ENCODE results near the gene NPAS2. TPM values are rescaled to one million over a fixed set of nuclear protein-coding genes. Genes with fewer than 3 reads are reported as not detected.

The NPAS2 gene
- total RNA-seq, 3 donors from 2014 or later (not counting 1 experiment from before 2014, with no cell fraction given), result not detected

DNA sequence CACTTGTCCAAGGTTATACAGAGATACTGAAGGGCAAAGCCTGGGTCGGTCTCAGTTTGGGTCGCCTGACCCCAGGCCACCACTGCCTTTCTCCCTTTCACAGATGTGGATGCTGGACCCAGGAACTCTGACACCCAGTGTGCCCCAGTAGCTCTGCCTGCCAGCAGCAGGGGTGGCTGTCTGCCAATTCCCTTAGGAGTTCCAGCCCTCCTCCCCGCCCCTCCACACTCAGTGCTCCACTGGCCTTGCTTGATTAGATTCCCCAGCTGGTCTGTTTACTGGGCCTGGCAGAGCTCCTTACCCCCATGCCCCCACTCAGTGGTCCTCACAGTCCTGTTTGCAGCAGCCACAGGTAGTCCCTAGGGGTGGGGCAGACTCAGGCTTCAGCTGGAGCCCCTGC lies 75.5 kb downstream of the NPAS2 start:
- no peaks in the 10 kb centered on the region for H3K9me3 Mint-ChIP-seq
- ATAC-seq, result no peak
- Histone ChIP-seq H3K4me1 (ENCODE audit: control insufficient read depth, insufficient read depth, low read length) (no peaks in the 10 kb centered on the region), H3K36me3 (ENCODE audit: control insufficient read depth, insufficient read depth, low read length) (no peaks in the 10 kb centered on the region), H3K27ac (ENCODE audit: low read length) (no peak overlapping the region), H3K9me3 (ENCODE audit: control insufficient read depth, insufficient read depth, low read length) (no peaks in the 10 kb centered on the region), H3K27me3 (ENCODE audit: control insufficient read depth, insufficient read depth, low read length) (no peaks in the 10 kb centered on the region), H3K4me3 (ENCODE audit: low read length) (no peak overlapping the region)
- 92% methylated on average over 3 of the region's 3 CpGs for WGBS (ENCODE audit: insufficient coverage)
- H3K4me1 Mint-ChIP-seq, result no peaks in the 10 kb centered on the region
- no peak overlapping the region for H3K4me3 Mint-ChIP-seq
- no peak for DNase-seq
- no peak overlapping the region for H3K27ac Mint-ChIP-seq
- TF ChIP-seq, protein P1, sequence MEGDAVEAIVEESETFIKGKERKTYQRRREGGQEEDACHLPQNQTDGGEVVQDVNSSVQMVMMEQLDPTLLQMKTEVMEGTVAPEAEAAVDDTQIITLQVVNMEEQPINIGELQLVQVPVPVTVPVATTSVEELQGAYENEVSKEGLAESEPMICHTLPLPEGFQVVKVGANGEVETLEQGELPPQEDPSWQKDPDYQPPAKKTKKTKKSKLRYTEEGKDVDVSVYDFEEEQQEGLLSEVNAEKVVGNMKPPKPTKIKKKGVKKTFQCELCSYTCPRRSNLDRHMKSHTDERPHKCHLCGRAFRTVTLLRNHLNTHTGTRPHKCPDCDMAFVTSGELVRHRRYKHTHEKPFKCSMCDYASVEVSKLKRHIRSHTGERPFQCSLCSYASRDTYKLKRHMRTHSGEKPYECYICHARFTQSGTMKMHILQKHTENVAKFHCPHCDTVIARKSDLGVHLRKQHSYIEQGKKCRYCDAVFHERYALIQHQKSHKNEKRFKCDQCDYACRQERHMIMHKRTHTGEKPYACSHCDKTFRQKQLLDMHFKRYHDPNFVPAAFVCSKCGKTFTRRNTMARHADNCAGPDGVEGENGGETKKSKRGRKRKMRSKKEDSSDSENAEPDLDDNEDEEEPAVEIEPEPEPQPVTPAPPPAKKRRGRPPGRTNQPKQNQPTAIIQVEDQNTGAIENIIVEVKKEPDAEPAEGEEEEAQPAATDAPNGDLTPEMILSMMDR (IDR thresholded peaks at IDR 0.05), result no peak
- intact Hi-C loops (cut with micrococcal nuclease), result no loop called here
- H3K36me3 Mint-ChIP-seq, result no peaks in the 10 kb centered on the region
- peaks cover 0 to 3% of the 10 kb centered on the region in 2 donors for H3K27me3 Mint-ChIP-seq (ENCODE audit: low read depth in 2 of 2)

DNA sequence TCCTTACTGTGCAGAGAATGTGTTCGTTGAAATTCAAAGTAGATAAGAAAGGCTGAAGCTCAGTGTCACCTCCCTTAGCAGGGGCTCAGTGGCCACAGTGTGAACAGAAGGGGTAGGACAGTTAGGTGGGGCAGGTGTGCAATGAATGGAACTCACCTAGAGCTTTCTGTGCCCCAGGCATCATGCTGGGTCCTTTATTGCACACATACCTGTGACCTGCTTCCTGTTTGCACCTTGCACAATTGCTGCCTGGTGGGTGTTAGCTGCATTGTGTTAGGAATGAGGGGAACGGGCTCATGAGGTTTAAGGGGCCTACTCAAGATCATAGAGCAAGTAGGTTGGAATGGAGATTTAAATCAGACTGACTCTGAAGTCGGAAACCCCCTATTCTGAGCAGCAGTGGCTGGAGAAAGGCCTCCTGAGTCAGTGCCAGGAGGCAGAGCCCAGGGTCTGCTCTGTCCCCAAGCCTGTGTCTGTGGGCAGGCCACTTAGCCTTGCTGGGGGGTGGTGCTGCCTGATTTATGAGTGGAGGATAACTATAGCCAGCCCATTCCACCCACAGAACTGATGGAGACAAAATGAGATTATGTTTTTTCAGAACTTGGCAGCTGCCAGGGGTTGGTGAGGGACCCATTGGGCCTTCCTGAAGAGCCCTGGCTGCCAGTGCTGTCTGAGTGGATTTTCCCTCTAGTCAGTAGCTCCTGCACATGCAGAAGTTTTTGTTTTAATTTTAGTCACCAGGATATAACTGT lies 76.2 kb downstream of the NPAS2 start:
- no peaks in the 10 kb centered on the region for H3K36me3 Mint-ChIP-seq
- peaks cover 4 to 5% of the 10 kb centered on the region in 2 donors for H3K27me3 Mint-ChIP-seq (ENCODE audit: low read depth in 2 of 2)
- no peaks in the 10 kb centered on the region for H3K9me3 ChIP-seq (ENCODE audit: control insufficient read depth, insufficient read depth, low read length)
- DNase-seq (no peak), ATAC-seq (no peak)
- no peaks in the 10 kb centered on the region for H3K27me3 ChIP-seq (ENCODE audit: control insufficient read depth, insufficient read depth, low read length)
- no peaks in the 10 kb centered on the region for H3K36me3 ChIP-seq (ENCODE audit: control insufficient read depth, insufficient read depth, low read length)
- H3K4me3 Mint-ChIP-seq, result no peak overlapping the region
- no peak overlapping the region for H3K4me3 ChIP-seq (ENCODE audit: low read length)
- 71% methylated on average over 3 of the region's 3 CpGs for WGBS (ENCODE audit: insufficient coverage)
- H3K27ac Mint-ChIP-seq, result no peak overlapping the region
- no peak overlapping the region for H3K27ac ChIP-seq (ENCODE audit: low read length)
- intact Hi-C loops (cut with micrococcal nuclease), result no loop called here
- TF ChIP-seq, protein P1 (IDR thresholded peaks at IDR 0.05), result no peak
- H3K4me1 Mint-ChIP-seq, result no peaks in the 10 kb centered on the region
- no peaks in the 10 kb centered on the region for H3K4me1 ChIP-seq (ENCODE audit: control insufficient read depth, insufficient read depth, low read length)
- no peaks in the 10 kb centered on the region for H3K9me3 Mint-ChIP-seq

DNA sequence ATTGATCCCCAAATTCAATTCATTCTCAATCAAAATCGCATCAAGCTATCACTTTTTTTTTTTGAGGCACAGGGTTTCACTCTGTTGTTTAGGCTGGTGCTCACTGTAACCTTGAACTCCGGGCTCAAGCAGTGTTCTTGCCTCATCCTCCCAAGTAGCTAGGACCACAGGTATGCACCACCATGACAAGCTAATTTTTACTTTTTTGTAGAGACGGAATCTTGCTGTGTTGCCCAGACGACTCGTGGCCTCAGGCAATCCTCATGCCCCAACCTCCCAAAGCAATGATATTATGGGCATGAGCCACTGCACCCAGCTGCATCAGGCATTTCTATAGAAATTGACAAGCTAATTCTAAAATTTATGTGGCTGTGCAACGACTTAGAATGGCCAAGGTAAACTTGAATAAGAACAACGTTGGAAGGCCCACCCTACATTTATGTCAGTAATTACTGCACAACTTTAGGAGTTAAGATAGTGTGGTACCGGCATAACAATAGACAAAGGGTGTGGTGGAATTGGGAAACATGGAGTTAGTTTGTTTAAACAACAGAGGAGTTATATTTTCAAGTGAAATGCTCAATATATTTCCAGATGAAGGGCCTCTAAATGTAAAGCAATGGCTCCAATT lies 78.2 kb downstream of the NPAS2 start:
- Histone ChIP-seq H3K4me1 (ENCODE audit: control insufficient read depth, insufficient read depth, low read length) (no peaks in the 10 kb centered on the region), H3K9me3 (ENCODE audit: control insufficient read depth, insufficient read depth, low read length) (no peaks in the 10 kb centered on the region), H3K27ac (ENCODE audit: low read length) (no peak overlapping the region), H3K4me3 (ENCODE audit: low read length) (no peak overlapping the region), H3K27me3 (ENCODE audit: control insufficient read depth, insufficient read depth, low read length) (no peaks in the 10 kb centered on the region), H3K36me3 (ENCODE audit: control insufficient read depth, insufficient read depth, low read length) (no peaks in the 10 kb centered on the region)
- ATAC-seq, result no peak
- Mint-ChIP-seq H3K27ac (no peak overlapping the region), H3K36me3 (no peaks in the 10 kb centered on the region), H3K9me3 (no peaks in the 10 kb centered on the region), H3K4me3 (no peak overlapping the region), H3K27me3 (ENCODE audit: low read depth in 2 of 2) (peaks cover 19 to 24% of the 10 kb centered on the region in 2 donors), H3K4me1 (no peaks in the 10 kb centered on the region)
- 86% methylated on average over 7 of the region's 8 CpGs for WGBS (ENCODE audit: insufficient coverage)
- intact Hi-C loops (cut with micrococcal nuclease), result no loop called here
- TF ChIP-seq, protein P1 (IDR thresholded peaks at IDR 0.05), result no peak
- no peak for DNase-seq

Data from natural killer cell (primary cell).